ENCODE data around the gene SH3BGRL2. TPM values are rescaled to one million over a fixed set of nuclear protein-coding genes. Genes with fewer than 3 reads are reported as not detected.

The SH3BGRL2 gene
- total RNA-seq, 2 experiments from 2014 or later = 0.25 TPM; not detected in 1

GRCh38 chr6:79632580-79632979, 1.5 kb downstream of the SH3BGRL2 start:
- DNase-seq (ENCODE audit: low spot score) = no peak
- Histone ChIP-seq H3K4me2 (ENCODE audit: low read length) (no peak overlapping the region), H3K4me3 (ENCODE audit: low read depth, low read length, poor library complexity, severe bottlenecking) (no peak overlapping the region), H3K27ac (ENCODE audit: low read depth, low read length, poor library complexity, severe bottlenecking) (no peak overlapping the region), H2AFZ (ENCODE audit: low read length) (no peak overlapping the region), H3K36me3 (ENCODE audit: insufficient read depth, low read length) (no peaks in the 10 kb centered on the region), H3K9me3 (ENCODE audit: low read length) (no peaks in the 10 kb centered on the region), H4K20me1 (ENCODE audit: insufficient read depth, low read length) (no peaks in the 10 kb centered on the region), H3K79me2 (ENCODE audit: insufficient read depth, low read depth, low read length) (no peaks in the 10 kb centered on the region), H3K4me1 (ENCODE audit: insufficient read depth, low read length, poor library complexity, severe bottlenecking) (no peaks in the 10 kb centered on the region), H3K9me2 (ENCODE audit: insufficient read depth, low read length) (no peaks in the 10 kb centered on the region)
- BruUV-seq (replicated peaks) = no TSS peak
- no peak for TF ChIP-seq EZH2phosphoT487 (IDR thresholded peaks at IDR 0.05; ENCODE audit: borderline replicate concordance, low read depth, low read length)
- no peak for TF ChIP-seq CTCF (conservative IDR thresholded peaks at IDR 0.05; ENCODE audit: low read length)
- intact Hi-C loops (cut with micrococcal nuclease; ENCODE audit: unreplicated experiment) = no loop called here
- POLR2A ChIA-PET = interaction anchor here (0.8 to 0.9 kb wide), 2 partner anchors 215 to 1147 kb away, joined by 3 read pairs; no protein-coding TSS in a partner anchor
- CTCF ChIA-PET (ENCODE audit: unreplicated experiment) = no interaction called here

GRCh38 chr6:79634491-79635231, 3.5 kb downstream of the SH3BGRL2 start:
- CTCF ChIA-PET (ENCODE audit: unreplicated experiment) = no interaction called here
- intact Hi-C loops (cut with micrococcal nuclease; ENCODE audit: unreplicated experiment) = no loop called here
- Histone ChIP-seq H3K4me3 (ENCODE audit: low read depth, low read length, poor library complexity, severe bottlenecking) (no peak overlapping the region), H3K4me2 (ENCODE audit: low read length) (no peak overlapping the region), H3K4me1 (ENCODE audit: insufficient read depth, low read length, poor library complexity, severe bottlenecking) (no peaks in the 10 kb centered on the region), H3K79me2 (ENCODE audit: insufficient read depth, low read depth, low read length) (no peaks in the 10 kb centered on the region), H3K36me3 (ENCODE audit: insufficient read depth, low read length) (no peaks in the 10 kb centered on the region), H3K9me2 (ENCODE audit: insufficient read depth, low read length) (no peaks in the 10 kb centered on the region), H2AFZ (ENCODE audit: low read length) (no peak overlapping the region), H4K20me1 (ENCODE audit: insufficient read depth, low read length) (no peaks in the 10 kb centered on the region), H3K27ac (ENCODE audit: low read depth, low read length, poor library complexity, severe bottlenecking) (no peak overlapping the region), H3K9me3 (ENCODE audit: low read length) (no peaks in the 10 kb centered on the region)
- TF ChIP-seq EZH2phosphoT487 (IDR thresholded peaks at IDR 0.05; ENCODE audit: borderline replicate concordance, low read depth, low read length) = no peak
- no TSS peak for BruUV-seq (replicated peaks)
- no peak for DNase-seq (ENCODE audit: low spot score)
- POLR2A ChIA-PET = no interaction called here

- no TSS peak for BruUV-seq (replicated peaks)
- no peaks in the 10 kb centered on the region for H3K4me1 ChIP-seq (ENCODE audit: insufficient read depth, low read length, poor library complexity, severe bottlenecking)
- intact Hi-C loops (cut with micrococcal nuclease; ENCODE audit: unreplicated experiment) = no loop called here
- no peak for DNase-seq (ENCODE audit: low spot score)
- CTCF ChIA-PET (ENCODE audit: unreplicated experiment) = no interaction called here
- no peaks in the 10 kb centered on the region for H4K20me1 ChIP-seq (ENCODE audit: insufficient read depth, low read length)
- no peaks in the 10 kb centered on the region for H3K36me3 ChIP-seq (ENCODE audit: insufficient read depth, low read length)
- no peak overlapping the region for H3K4me3 ChIP-seq (ENCODE audit: low read depth, low read length, poor library complexity, severe bottlenecking)
- H3K9me3 ChIP-seq (ENCODE audit: low read length) = no peaks in the 10 kb centered on the region
- POLR2A ChIA-PET = no interaction called here
- TF ChIP-seq CTCF (conservative IDR thresholded peaks at IDR 0.05; ENCODE audit: low read length) = no peak
- TF ChIP-seq EZH2phosphoT487 (IDR thresholded peaks at IDR 0.05; ENCODE audit: borderline replicate concordance, low read depth, low read length) = no peak
- H3K9me2 ChIP-seq (ENCODE audit: insufficient read depth, low read length) = no peaks in the 10 kb centered on the region
- no peaks in the 10 kb centered on the region for H3K79me2 ChIP-seq (ENCODE audit: insufficient read depth, low read depth, low read length)
- H3K27ac ChIP-seq (ENCODE audit: low read depth, low read length, poor library complexity, severe bottlenecking) = no peak overlapping the region
- no peak overlapping the region for H2AFZ ChIP-seq (ENCODE audit: low read length)
- no peak overlapping the region for H3K4me2 ChIP-seq (ENCODE audit: low read length)
Measured at GRCh38 chr6:79635232-79635543, 4.1 kb downstream of the SH3BGRL2 start.

All from OCI-LY7 (cell line).